GM21528 (cell line): Measurements from ENCODE around the gene METTL3.

Experiments used
- ATAC-seq: cut with Tn5 transposase; IDR thresholded peaks from one replicate; pipeline ENCODE4 v1.9.1; 2021; ENCODE audit warnings: mild to moderate bottlenecking, moderate library complexity; ENCODE audit not compliant: unreplicated experiment, low FRiP score

The METTL3 gene

DNA sequence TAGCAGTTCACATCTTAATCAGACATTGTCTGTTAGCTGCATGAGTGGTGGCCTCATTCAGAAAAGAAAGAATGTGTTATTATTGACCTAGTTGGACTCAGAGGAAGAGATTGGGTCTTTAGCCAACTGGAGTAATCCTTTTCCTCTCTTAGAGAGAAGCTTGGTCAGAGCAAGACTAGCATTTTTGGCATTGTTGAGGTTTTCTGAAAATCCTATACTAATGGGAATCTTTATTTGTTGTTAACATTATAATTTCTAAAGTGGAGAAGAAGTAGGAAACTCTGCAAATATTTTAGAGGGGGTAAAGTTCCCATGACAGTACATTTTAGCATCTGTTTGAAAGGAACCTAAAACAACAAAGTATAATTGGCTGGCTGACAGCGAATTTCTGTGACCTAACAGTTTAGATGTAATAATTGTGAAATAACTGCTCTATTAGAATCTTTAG is 24.5 kb downstream of the METTL3 start:
- ATAC-seq, result no peak

GRCh38 chr14:21476925-21477681 is 34.0 kb downstream of the METTL3 start, which contains the start of the genes RAB2B and TOX4:
TSS of gene RAB2B (minus strand) at chr14:21476959. CDS start at chr14:21476872, 87 bp downstream.
TSS of gene TOX4 (plus strand) at chr14:21477195. CDS start at chr14:21477279, 84 bp downstream.
- peak; percentile 99 for ATAC-seq

DNA sequence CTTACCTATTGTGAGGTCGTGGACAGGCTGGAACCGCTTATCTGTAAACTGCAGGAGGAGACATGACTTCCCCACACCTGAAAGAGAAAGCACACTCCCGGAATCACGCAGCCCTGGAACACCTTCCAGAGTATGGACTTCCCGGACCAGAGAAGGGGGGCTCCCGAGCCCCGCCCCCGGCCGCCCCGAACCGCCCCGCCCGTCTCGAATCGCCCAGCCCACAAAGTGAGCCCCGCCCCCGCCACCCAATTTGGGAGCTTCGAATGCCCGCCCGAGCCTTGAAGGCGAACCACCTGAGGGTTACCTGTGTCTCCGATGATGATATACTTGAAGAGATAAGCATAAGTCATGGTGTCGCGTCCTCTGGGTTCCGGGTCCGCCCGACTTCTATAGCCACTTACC is 34.6 kb downstream of the METTL3 start:
- ATAC-seq, result peak; percentile 34

DNA sequence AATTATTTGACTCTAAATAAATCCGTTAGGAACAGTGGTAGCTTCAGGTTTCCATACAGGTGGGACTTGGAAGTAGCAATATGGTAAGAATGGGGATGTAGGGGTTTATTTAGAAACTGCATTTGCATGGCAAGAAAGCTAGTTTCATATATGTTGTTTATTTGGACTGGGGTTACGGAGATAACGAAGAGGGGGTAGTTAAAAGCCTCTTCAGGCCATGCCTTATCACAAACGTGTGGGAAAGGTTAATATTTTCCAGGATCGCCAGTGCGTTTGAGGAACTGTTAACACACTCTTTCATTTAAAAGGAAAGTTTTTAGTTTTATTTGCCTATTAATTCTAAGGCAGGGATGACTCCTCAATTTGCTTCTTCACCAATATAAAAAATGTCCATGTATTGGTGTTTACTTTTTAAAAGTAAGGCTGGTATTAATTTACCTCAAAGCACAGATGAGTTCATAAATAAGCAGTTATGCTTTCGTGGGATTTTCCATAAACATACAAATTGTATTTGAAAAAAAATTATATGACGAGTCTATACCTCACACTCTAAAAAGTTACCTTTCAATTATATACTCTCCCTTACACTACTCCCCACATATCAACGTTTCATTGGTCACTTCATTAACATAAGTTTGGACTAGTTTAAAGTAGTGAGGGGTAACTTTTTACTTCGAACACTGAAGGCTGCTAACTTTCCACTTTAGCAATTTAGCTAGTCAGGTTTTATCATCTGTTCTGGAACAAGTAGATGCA is 35.2 kb downstream of the METTL3 start:
- ATAC-seq, result no peak

GRCh38 chr14:21467616-21468015 is 43.5 kb downstream of the METTL3 start:
- no peak for ATAC-seq

GRCh38 chr14:21455912-21456667 is 55.0 kb downstream of the METTL3 start, which contains the start of gene CHD8:
TSS of gene CHD8 (minus strand) at chr14:21456123. CDS start at chr14:21431643, 24,480 bp downstream.
- ATAC-seq, result peak; percentile 95

DNA sequence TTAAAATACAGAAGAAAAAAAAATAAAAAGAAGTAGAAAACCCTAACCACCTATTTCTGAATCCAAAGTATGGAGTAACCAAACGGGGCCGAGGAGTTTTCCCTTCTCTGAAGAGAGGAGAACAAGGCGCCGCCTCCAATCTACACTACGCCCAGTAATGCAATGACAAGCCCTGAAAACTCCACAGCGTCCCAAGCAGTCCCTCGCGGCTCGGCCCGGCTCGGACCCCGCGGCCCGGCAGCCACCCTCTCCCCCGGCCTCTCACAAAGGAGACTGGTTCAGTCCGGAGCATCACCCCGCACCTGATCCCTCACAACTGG is 55.6 kb downstream of the METTL3 start:
- ATAC-seq, result no peak

- ATAC-seq, result no peak
Measured at GRCh38 chr14:21454843-21455544, 56.1 kb downstream of the METTL3 start.

DNA sequence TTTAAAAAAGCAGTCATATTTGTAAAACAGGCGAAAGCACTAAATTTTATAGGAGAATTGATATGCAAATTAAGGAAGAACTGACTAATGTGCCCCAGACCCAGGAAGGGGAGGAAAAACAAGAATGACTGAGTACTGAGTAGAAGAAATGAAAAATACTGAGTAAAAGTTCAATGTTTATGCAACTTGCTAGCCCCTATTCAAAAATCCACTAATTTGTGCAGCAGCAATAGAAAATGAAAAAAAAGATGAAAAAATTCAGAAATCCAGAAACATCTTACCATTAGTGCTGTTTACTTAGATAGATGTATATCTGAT is 61.3 kb downstream of the METTL3 start:
- ATAC-seq, result no peak
